Medulla oblongata (tissue), 1 donor: ENCODE results near the gene PALM.
"Not testable (repeated sequence)": the region's sequence is repeated elsewhere in the genome, so short reads cannot be mapped to it uniquely, and the experiment has no call there.

Source experiments
- DNase-seq: peaks from one replicate; pipeline ENCODE4 v3.0.0-alpha.2; 2015; ENCODE audit errors: extremely low spot score

Gene PALM

GRCh38 chr19:729965-730668, 21.4 kb downstream of the PALM start:
- no peak for DNase-seq

GRCh38 chr19:731000-731399, 22.3 kb downstream of the PALM start:
- no peak for DNase-seq

- DNase-seq: no peak
Observed at GRCh38 chr19:732148-733069, 23.7 kb downstream of the PALM start.

GRCh38 chr19:734716-735115, 26.0 kb downstream of the PALM start:
- no peak for DNase-seq

- no peak for DNase-seq
Observed at GRCh38 chr19:736125-736524, 27.4 kb downstream of the PALM start.

- DNase-seq: no peak
Observed at GRCh38 chr19:737591-738093, 28.9 kb downstream of the PALM start.

- no peak for DNase-seq
Observed at GRCh38 chr19:738509-739128, 29.9 kb downstream of the PALM start.

- DNase-seq: no peak
Observed at GRCh38 chr19:739998-740715, 31.4 kb downstream of the PALM start.

- DNase-seq: not testable (repeated sequence)
Observed at GRCh38 chr19:740816-741505, 32.2 kb downstream of the PALM start.

- no peak for DNase-seq
Observed at GRCh38 chr19:741506-742131, 32.9 kb downstream of the PALM start.

GRCh38 chr19:742540-743075, 33.9 kb downstream of the PALM start:
- DNase-seq: no peak

- DNase-seq: peak; percentile 27
Observed at GRCh38 chr19:743168-743687, 34.5 kb downstream of the PALM start.

- not testable (repeated sequence) for DNase-seq
Observed at GRCh38 chr19:745138-745537, 36.4 kb downstream of the PALM start.

- no peak for DNase-seq
Observed at GRCh38 chr19:746208-746819, 37.6 kb downstream of the PALM start.

GRCh38 chr19:746956-747355, 38.2 kb downstream of the PALM start:
- no peak for DNase-seq

GRCh38 chr19:747432-748273, 38.9 kb downstream of the PALM start:
- no peak for DNase-seq

- DNase-seq: no peak
Observed at GRCh38 chr19:748274-748598, 39.5 kb downstream of the PALM start.

- DNase-seq: no peak
Observed at GRCh38 chr19:749811-750210, 41.1 kb downstream of the PALM start.
